GM19035 (cell line): Measurements from ENCODE around the gene U2AF1L4.
A peak's percentile ranks its signal among the peaks of the same experiment; 100 is the strongest.
"Not testable (repeated sequence)": the region's sequence is repeated elsewhere in the genome, so short reads cannot be mapped to it uniquely, and the experiment has no call there.

Source experiments
- ATAC-seq: cut with Tn5 transposase; IDR thresholded peaks from one replicate; pipeline ENCODE4 v1.9.1; 2021; ENCODE audit not compliant: unreplicated experiment

Gene U2AF1L4

GRCh38 chr19:35781650-35782049 lies 36.4 kb upstream of the U2AF1L4 start:
- no peak for ATAC-seq

GRCh38 chr19:35780717-35781116 lies 35.5 kb upstream of the U2AF1L4 start:
- no peak for ATAC-seq

GRCh38 chr19:35780058-35780457 lies 34.8 kb upstream of the U2AF1L4 start:
- ATAC-seq: no peak

GRCh38 chr19:35779033-35779432 lies 33.8 kb upstream of the U2AF1L4 start:
- no peak for ATAC-seq

GRCh38 chr19:35777961-35778360 lies 32.7 kb upstream of the U2AF1L4 start:
- no peak for ATAC-seq

- no peak for ATAC-seq
Observed at GRCh38 chr19:35777086-35777841, 32.0 kb upstream of the U2AF1L4 start.

- no peak for ATAC-seq
Observed at GRCh38 chr19:35776102-35776788, 31.0 kb upstream of the U2AF1L4 start.

GRCh38 chr19:35775298-35776101 lies 30.3 kb upstream of the U2AF1L4 start, which contains the start of gene ARHGAP33:
Gene ARHGAP33, plus strand, starts transcription at chr19:35775564. Its CDS starts 95 bp downstream, at chr19:35775659.
- ATAC-seq: peak; percentile 92

- no peak for ATAC-seq
Observed at GRCh38 chr19:35775046-35775297, 29.8 kb upstream of the U2AF1L4 start.

- no peak for ATAC-seq
Observed at GRCh38 chr19:35774274-35775045, 29.2 kb upstream of the U2AF1L4 start.

- ATAC-seq: no peak
Observed at GRCh38 chr19:35773020-35773806, 28.0 kb upstream of the U2AF1L4 start.

- not testable (repeated sequence) for ATAC-seq
Observed at GRCh38 chr19:35772362-35772761, 27.1 kb upstream of the U2AF1L4 start.

GRCh38 chr19:35768082-35768421 lies 22.8 kb upstream of the U2AF1L4 start:
- ATAC-seq: no peak

- no peak for ATAC-seq
Observed at GRCh38 chr19:35767288-35768081, 22.3 kb upstream of the U2AF1L4 start.

- ATAC-seq: no peak
Observed at GRCh38 chr19:35766571-35767104, 21.4 kb upstream of the U2AF1L4 start.

GRCh38 chr19:35764432-35765315 lies 19.5 kb upstream of the U2AF1L4 start:
- no peak for ATAC-seq

- ATAC-seq: no peak
Observed at GRCh38 chr19:35760711-35761349, 15.6 kb upstream of the U2AF1L4 start.

- no peak for ATAC-seq
Observed at GRCh38 chr19:35759697-35760096, 14.5 kb upstream of the U2AF1L4 start.
